IMR-90 (cell line): ENCODE measurements around the gene ALS2CL. TPM values are rescaled to one million over a fixed set of nuclear protein-coding genes. Genes with fewer than 3 reads are reported as not detected.

ENCODE experiments used
- ATAC-seq: fragments of 200-7000 bp; cut with Tn5 transposase; 2 replicates; pipeline ENCODE4 v1.9.1; 2020; ENCODE audit warnings: low read depth, mild to moderate bottlenecking, moderate library complexity
- BruUV-seq: library from RNA; stranded (reverse); fragments of 400-500 nt; replicated peaks from 2 replicates; lab custom pipeline; 2021; lab: Mats Ljungman, UMichigan
- CTCF ChIA-PET: fragments of 300-600 bp; formaldehyde crosslinking; extraction: SDS; loops from one replicate; lab custom pipeline; 2021; ENCODE audit warnings: antibody characterized with exemption; lab: Yijun Ruan, JAX
- POLR2A ChIA-PET: fragments of 300-600 bp; sonication (Branson Sonifier 250); formaldehyde crosslinking; loops from one replicate; lab custom pipeline; 2022; ENCODE audit warnings: antibody characterized with exemption; ENCODE audit not compliant: unreplicated experiment; lab: Charles Lee
- DNase-seq: peaks from one replicate; pipeline ENCODE4 v3.0.0; 2013
- H2AFZ ChIP-seq: replicated peaks from 2 replicates; pipeline ENCODE3; 2013; ENCODE audit warnings: low read length, mild to moderate bottlenecking; ENCODE audit not compliant: poor library complexity
- H2AK5ac ChIP-seq: 2 replicates; pipeline ENCODE4 v1.6.1; 2013; ENCODE audit warnings: low read depth, low read length, inconsistent platforms
- H2AK9ac ChIP-seq: replicated peaks from 2 replicates; pipeline ENCODE3; 2013; ENCODE audit warnings: mild to moderate bottlenecking, low read depth, low read length, moderate library complexity; ENCODE audit not compliant: poor library complexity
- H2BK120ac ChIP-seq: 2 replicates; pipeline ENCODE4 v1.6.1; 2013; ENCODE audit warnings: low read depth, low read length, inconsistent platforms
- H2BK15ac ChIP-seq: 3 replicates; pipeline ENCODE4 v1.6.1; 2013; ENCODE audit warnings: low read depth, low read length, inconsistent platforms
- H2BK20ac ChIP-seq: 2 replicates; pipeline ENCODE4 v1.6.1; 2013; ENCODE audit warnings: low read depth, mild to moderate bottlenecking, inconsistent platforms, low read length, moderate library complexity
- H2BK5ac ChIP-seq: 2 replicates; pipeline ENCODE4 v1.6.1; 2013; ENCODE audit warnings: mild to moderate bottlenecking, low read depth, low read length, inconsistent platforms; ENCODE audit not compliant: poor library complexity, severe bottlenecking
- H3K14ac ChIP-seq: replicated peaks from 2 replicates; pipeline ENCODE4 v1.6.1; 2013; ENCODE audit warnings: low read depth, low read length, inconsistent platforms
- H3K18ac ChIP-seq: 2 replicates; pipeline ENCODE4 v1.6.1; 2013; ENCODE audit warnings: low read depth, low read length, control low read depth
- H3K23ac ChIP-seq: 2 replicates; pipeline ENCODE4 v1.6.1; 2013; ENCODE audit warnings: low read depth, low read length, inconsistent platforms
- H3K27ac ChIP-seq: 2 replicates; pipeline ENCODE4 v1.5.1; 2013; ENCODE audit warnings: mild to moderate bottlenecking, control low read depth, low read length; ENCODE audit not compliant: insufficient read depth
- H3K27me3 ChIP-seq: 2 replicates; pipeline ENCODE4 v1.6.1; 2013; ENCODE audit warnings: low read length; ENCODE audit not compliant: control insufficient read depth, insufficient read depth
- H3K36me3 ChIP-seq: 2 replicates; pipeline ENCODE4 v1.6.1; 2013; ENCODE audit warnings: low read length, mixed read lengths; ENCODE audit not compliant: control insufficient read depth, insufficient read depth
- H3K4ac ChIP-seq: 2 replicates; pipeline ENCODE4 v1.6.1; 2013; ENCODE audit warnings: low read depth, low read length, inconsistent platforms
- H3K4me1 ChIP-seq: 2 replicates; pipeline ENCODE4 v1.6.1; 2013; ENCODE audit warnings: low read length, mixed read lengths; ENCODE audit not compliant: control insufficient read depth, insufficient read depth
- H3K4me2 ChIP-seq: 2 replicates; pipeline ENCODE4 v1.6.1; 2013; ENCODE audit warnings: low read depth, mild to moderate bottlenecking, control low read depth, low read length, moderate library complexity
- H3K4me3 ChIP-seq: 2 replicates; pipeline ENCODE4 v1.5.1; 2013; ENCODE audit warnings: low read depth, mild to moderate bottlenecking, control low read depth, low read length, moderate library complexity; ENCODE audit not compliant: insufficient read depth
- H3K56ac ChIP-seq: 2 replicates; pipeline ENCODE4 v1.6.1; 2013; ENCODE audit warnings: low read length, inconsistent platforms; ENCODE audit not compliant: insufficient read depth; ENCODE audit errors: extremely low read depth
- H3K79me1 ChIP-seq, 2 experiments: 2 replicates each; pipeline ENCODE4 v1.6.1; 2013; ENCODE audit warnings: low read length in 2 of 2, inconsistent platforms in 1 of 2, low read depth in 1 of 2
- H3K9ac ChIP-seq: 2 replicates; pipeline ENCODE4 v1.6.1; 2013; ENCODE audit warnings: low read depth, low read length, control low read depth
- H3K9me1 ChIP-seq: 2 replicates; pipeline ENCODE4 v1.6.1; 2013; ENCODE audit warnings: low read length, inconsistent platforms; ENCODE audit not compliant: insufficient read depth
- H3K9me3 ChIP-seq: 2 replicates; pipeline ENCODE4 v1.6.1; 2013; ENCODE audit warnings: low read length; ENCODE audit not compliant: control insufficient read depth, insufficient read depth
- H4K20me1 ChIP-seq: 2 replicates; pipeline ENCODE4 v1.6.1; 2013; ENCODE audit warnings: low read length, inconsistent platforms; ENCODE audit not compliant: insufficient read depth
- H4K5ac ChIP-seq: 2 replicates; pipeline ENCODE4 v1.6.1; 2013; ENCODE audit warnings: mild to moderate bottlenecking, low read depth, low read length, control low read depth
- H4K8ac ChIP-seq, 2 experiments: 2 replicates each; pipeline ENCODE4 v1.6.1; 2013; ENCODE audit warnings: low read depth in 2 of 2, low read length in 2 of 2, control low read depth in 1 of 2, inconsistent platforms in 1 of 2
- H4K91ac ChIP-seq: 2 replicates; pipeline ENCODE4 v1.6.1; 2013; ENCODE audit warnings: low read depth, low read length, inconsistent platforms; ENCODE audit not compliant: insufficient read depth
- BHLHE40 ChIP-seq: fragments of 150-350 bp; IDR thresholded peaks from 2 replicates; pipeline ENCODE4 v1.6.1; 2016; ENCODE audit warnings: mild to moderate bottlenecking, low read depth, low read length
- CEBPB ChIP-seq: IDR thresholded peaks from 2 replicates; pipeline ENCODE4 v1.6.1; 2012; ENCODE audit warnings: low read depth, low read length, improper control_type of control experiment
- CHD1 ChIP-seq: IDR thresholded peaks from 2 replicates; pipeline ENCODE4 v1.6.1; 2012; ENCODE audit warnings: low read depth, low read length, improper control_type of control experiment
- FOS ChIP-seq: fragments of 150-350 bp; IDR thresholded peaks from 2 replicates; pipeline ENCODE4 v1.6.1; 2016; ENCODE audit warnings: low read depth, low read length
- MAFK ChIP-seq: IDR thresholded peaks from 2 replicates; pipeline ENCODE4 v1.6.1; 2012; ENCODE audit warnings: low read depth, low read length, improper control_type of control experiment
- POLR2A ChIP-seq: IDR thresholded peaks from 2 replicates; pipeline ENCODE4 v1.6.1; 2012; ENCODE audit warnings: mild to moderate bottlenecking, low read depth, low read length
- RAD21 ChIP-seq: IDR thresholded peaks from 2 replicates; pipeline ENCODE4 v1.6.1; 2012; ENCODE audit warnings: low read length, improper control_type of control experiment
- RFX5 ChIP-seq: IDR thresholded peaks from 2 replicates; pipeline ENCODE4 v1.8.0; 2012; ENCODE audit warnings: low read depth, mild to moderate bottlenecking, low read length, moderate library complexity
- SMC3 ChIP-seq: fragments of 150-350 bp; IDR thresholded peaks from 2 replicates; pipeline ENCODE4 v1.6.1; 2016; ENCODE audit warnings: low read depth, mild to moderate bottlenecking, antibody characterized with exemption, low read length, moderate library complexity
- WGBS, 2 experiments: methylation state at CpG; one replicate each; pipeline versions ENCODE4 v1.1.5 to v1.1.7; 2013; ENCODE audit warnings: missing lambda C conversion rate in 2 of 2; ENCODE audit not compliant: insufficient read length in 1 of 2; ENCODE audit errors: extremely low coverage in 2 of 2; 5-methylcytosine and 5-hydroxymethylcytosine counted together
- dilution Hi-C: fragments of 300-500 bp; cut with HindIII; formaldehyde crosslinking; loops from one replicate; pipeline ENCODE4 v1.14.3; 2018; ENCODE audit warnings: low sequenced_read_pairs; ENCODE audit not compliant: unreplicated experiment
- in situ Hi-C: fragments of 300-500 bp; cut with MboI; formaldehyde crosslinking; loops from 3 replicates; pipeline ENCODE4 v1.14.3; 2019; ENCODE audit warnings: low sequenced_read_pairs, inconsistent platforms, mixed read lengths
- intact Hi-C: fragments of 100-400 bp; cut with micrococcal nuclease; formaldehyde crosslinking; loops from 2 replicates; pipeline ENCODE4 v1.10.0; 2022
- polyA plus RNA-seq, 3 experiments: library from polyadenylated mRNA; depleted of rRNA; stranded (reverse); fragments of >200 nt; gene quantifications; 2 replicates each; pipeline ENCODE4 v1.2.3, GENCODE V29; 2012; ENCODE audit warnings: low replicate concordance in 1 of 3
- total RNA-seq: library from RNA; depleted of rRNA; stranded (reverse); fragments of >200 nt; gene quantifications from 2 replicates; pipeline ENCODE4 v1.2.3, GENCODE V29; 2012
- TF ChIP-seq, protein P1 (sequence below): fragments of 150-350 bp; IDR thresholded peaks from 2 replicates; pipeline ENCODE4 v1.6.1; 2016; ENCODE audit warnings: low read depth, mild to moderate bottlenecking, low read length, moderate library complexity, borderline replicate concordance
- TF ChIP-seq, protein P2 (sequence below): conservative IDR thresholded peaks from 2 replicates; pipeline ENCODE4 v1.5.1; 2012; ENCODE audit warnings: mild to moderate bottlenecking, low read depth, low read length, improper control_type of control experiment

ALS2CL gene
- total and polyA plus RNA-seq, 2 of the 4 experiments (the other 2 are of a cell fraction) = 2.2 to 4.8 TPM

DNA sequence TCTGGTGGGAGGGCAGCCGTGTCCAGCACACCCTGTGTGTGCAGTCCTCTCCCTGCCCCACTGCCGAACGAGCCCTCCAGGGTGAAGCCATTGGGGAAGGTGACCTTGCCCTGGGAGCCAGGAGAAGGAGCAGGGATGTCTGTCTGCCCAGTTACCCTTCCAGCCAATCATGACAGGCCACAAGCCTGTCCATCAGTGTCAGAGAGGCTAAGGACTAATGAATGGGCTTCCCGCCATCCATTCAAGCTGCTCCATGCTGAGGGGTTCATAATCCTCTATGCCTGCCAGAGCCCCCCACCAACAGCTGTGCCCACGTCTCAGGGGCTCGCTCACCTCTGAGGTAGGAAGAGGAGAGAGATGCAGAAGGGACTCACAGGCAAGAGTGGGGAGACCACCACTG lies 15.2 kb downstream of the ALS2CL start:
- Histone ChIP-seq H2AK9ac (no peak overlapping the region), H2BK20ac (no peak overlapping the region), H3K14ac (no peak overlapping the region), H4K20me1 (no peaks in the 10 kb centered on the region), H4K5ac (no peak overlapping the region), H3K79me1 (no peaks in the 10 kb centered on the region), H3K4me1 (peaks cover 2% of the 10 kb centered on the region; the same call in 1 of the 2 replicates), H2BK120ac (no peak overlapping the region), H3K27ac (no peak overlapping the region), H2AFZ (no peak overlapping the region), H3K18ac (no peak overlapping the region), H3K23ac (no peak overlapping the region), H3K4me3 (no peak overlapping the region), H3K9me3 (no peaks in the 10 kb centered on the region), H3K9me1 (peaks cover 5% of the 10 kb centered on the region; the same call in 1 of the 2 replicates), H2AK5ac (no peak overlapping the region), H4K8ac (no peak overlapping the region), H2BK15ac (no peak overlapping the region), H4K91ac (no peak overlapping the region), H3K9ac (no peak overlapping the region), H3K4ac (no peak overlapping the region), H3K56ac (no peak overlapping the region), H2BK5ac (no peak overlapping the region), H3K4me2 (no peak overlapping the region), H3K36me3 (peaks cover 7% of the 10 kb centered on the region; the same call in 1 of the 2 replicates), H3K27me3 (no peaks in the 10 kb centered on the region)
- DNase-seq (no peak), ATAC-seq (no peak)
- in situ Hi-C loops = no loop called here
- TF ChIP-seq, protein P1, sequence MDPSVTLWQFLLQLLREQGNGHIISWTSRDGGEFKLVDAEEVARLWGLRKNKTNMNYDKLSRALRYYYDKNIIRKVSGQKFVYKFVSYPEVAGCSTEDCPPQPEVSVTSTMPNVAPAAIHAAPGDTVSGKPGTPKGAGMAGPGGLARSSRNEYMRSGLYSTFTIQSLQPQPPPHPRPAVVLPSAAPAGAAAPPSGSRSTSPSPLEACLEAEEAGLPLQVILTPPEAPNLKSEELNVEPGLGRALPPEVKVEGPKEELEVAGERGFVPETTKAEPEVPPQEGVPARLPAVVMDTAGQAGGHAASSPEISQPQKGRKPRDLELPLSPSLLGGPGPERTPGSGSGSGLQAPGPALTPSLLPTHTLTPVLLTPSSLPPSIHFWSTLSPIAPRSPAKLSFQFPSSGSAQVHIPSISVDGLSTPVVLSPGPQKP = no peak
- TF ChIP-seq, protein P2, sequence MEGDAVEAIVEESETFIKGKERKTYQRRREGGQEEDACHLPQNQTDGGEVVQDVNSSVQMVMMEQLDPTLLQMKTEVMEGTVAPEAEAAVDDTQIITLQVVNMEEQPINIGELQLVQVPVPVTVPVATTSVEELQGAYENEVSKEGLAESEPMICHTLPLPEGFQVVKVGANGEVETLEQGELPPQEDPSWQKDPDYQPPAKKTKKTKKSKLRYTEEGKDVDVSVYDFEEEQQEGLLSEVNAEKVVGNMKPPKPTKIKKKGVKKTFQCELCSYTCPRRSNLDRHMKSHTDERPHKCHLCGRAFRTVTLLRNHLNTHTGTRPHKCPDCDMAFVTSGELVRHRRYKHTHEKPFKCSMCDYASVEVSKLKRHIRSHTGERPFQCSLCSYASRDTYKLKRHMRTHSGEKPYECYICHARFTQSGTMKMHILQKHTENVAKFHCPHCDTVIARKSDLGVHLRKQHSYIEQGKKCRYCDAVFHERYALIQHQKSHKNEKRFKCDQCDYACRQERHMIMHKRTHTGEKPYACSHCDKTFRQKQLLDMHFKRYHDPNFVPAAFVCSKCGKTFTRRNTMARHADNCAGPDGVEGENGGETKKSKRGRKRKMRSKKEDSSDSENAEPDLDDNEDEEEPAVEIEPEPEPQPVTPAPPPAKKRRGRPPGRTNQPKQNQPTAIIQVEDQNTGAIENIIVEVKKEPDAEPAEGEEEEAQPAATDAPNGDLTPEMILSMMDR = no peak
- TF ChIP-seq POLR2A (no peak), FOS (no peak), RFX5 (no peak), CHD1 (no peak), CEBPB (no peak), SMC3 (no peak), RAD21 (no peak), MAFK (no peak), BHLHE40 (no peak)
- dilution Hi-C loops = no loop called here
- ChIA-PET POLR2A (no interaction called here), CTCF (no interaction called here)
- BruUV-seq = no TSS peak
- WGBS, 2 experiments = no CpG with 5 or more reads among the region's 6 CpGs
- intact Hi-C loops = no loop called here
